ENCODE data around the gene DHH.

- TF ChIP-seq CTCF (IDR thresholded peaks at IDR 0.05): no peak
- no peak for TF ChIP-seq POLR2A (IDR thresholded peaks at IDR 0.05; ENCODE audit: low read depth)
Measured at GRCh38 chr12:49133014-49133413, 38.4 kb upstream of the DHH start.
